Measurements from ENCODE around the gene MYZAP.

Gene MYZAP

DNA sequence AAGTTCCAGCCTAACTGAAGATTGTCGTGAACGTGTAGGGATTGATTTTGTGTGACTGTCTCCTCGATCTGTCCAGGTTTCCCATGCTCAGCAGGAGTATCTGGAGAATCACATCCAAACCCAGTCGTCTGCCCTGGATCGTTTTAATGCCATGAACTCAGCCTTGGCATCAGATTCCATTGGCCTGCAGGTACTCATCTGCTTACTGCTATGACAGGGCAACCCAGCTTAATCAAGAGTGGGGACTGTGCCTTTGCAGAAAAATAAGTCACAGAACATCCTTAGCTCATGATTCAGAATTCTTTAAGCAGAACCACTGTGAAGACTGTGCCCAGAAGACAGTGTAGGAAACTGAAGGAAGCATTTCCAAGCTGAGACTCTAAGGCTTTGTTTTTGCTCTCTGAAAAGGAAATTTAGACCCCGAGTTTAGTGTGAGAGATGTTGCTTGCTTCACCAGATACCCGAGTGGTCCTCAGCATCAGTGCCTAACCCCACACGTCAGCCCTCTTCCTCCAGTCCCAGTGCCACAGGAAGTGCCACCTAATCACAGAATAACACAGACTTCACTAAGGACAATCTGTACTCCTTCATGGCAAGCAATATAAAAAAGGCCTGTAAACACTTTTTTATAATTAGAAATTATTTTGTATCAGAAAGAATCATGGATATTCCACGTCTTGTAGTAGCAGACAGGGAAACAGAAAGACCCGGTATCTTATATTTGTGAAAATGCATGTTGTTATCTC, 34.2 kb downstream of the MYZAP start:
- no peak for DNase-seq (ENCODE audit: low spot score)

DNA sequence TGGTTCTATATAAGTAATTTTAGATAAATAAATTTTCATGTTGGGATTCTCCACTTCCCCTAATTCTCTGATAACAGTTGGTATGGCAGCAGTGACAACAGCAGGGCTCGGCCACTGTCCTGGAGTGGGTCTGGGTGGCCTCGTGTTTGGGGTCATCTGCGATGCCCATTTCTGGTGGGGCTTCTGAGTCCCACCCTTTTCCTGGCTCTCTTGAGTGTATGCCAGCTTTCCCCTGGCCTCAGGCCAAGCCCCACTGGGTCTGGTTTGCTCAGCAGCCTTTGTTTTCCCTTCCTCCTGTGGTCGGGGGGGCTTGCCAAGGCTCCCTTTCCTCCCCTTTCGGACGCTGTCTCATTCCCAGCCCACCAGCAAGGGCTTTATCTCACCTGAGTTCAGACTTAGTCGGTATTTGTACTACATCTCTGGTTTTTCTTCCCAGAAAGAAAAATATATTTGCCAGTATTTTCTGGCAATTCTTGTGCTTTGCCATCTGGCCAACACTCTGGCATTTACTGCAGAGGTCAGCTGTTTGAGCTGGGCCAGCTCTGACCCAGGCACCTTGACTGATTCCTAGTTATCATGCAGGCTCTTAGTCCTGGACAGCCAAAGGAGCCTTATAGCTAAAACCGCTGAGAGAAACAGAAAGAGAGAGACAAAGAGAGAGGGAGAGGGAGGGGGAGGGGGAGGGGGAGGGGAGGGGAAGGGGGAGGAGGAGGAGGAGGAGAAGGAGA, 35.2 kb downstream of the MYZAP start:
- no peak for DNase-seq (ENCODE audit: low spot score)

DNA sequence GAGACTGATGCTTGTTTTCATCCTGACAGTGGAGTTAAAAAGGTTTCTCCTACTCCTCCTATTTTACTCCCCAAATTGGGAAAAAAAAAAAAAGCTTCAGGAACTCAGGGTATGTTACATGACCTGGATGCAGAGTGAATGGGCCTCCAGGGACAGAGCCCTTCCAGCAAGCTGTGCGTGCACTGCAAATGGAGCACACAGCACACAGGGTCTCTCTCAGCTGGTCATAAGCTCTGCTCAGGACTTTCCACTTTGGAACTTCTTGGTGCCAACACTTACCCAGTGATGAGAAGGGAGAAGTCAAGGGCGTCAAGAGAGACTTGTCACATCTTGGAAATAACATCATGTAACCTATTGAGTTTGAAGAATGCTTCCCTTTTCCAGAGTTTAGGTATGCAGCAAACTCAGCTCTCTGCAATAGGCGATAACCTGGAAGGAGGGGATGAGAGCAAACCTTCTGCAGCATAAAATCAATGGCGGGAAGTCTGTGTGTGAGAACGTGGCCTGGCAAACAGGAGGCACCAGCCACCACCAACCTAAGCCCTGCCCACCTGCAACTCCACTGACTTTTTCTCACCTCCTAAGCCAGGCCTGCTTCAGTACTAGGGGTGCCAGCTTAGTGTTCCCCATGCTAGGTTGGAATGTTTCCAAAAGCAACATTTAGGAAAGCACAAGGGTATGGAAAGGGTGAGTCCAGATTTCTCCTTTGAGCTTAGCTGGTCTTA, 39.8 kb downstream of the MYZAP start:
- no peak for DNase-seq (ENCODE audit: low spot score)

DNA sequence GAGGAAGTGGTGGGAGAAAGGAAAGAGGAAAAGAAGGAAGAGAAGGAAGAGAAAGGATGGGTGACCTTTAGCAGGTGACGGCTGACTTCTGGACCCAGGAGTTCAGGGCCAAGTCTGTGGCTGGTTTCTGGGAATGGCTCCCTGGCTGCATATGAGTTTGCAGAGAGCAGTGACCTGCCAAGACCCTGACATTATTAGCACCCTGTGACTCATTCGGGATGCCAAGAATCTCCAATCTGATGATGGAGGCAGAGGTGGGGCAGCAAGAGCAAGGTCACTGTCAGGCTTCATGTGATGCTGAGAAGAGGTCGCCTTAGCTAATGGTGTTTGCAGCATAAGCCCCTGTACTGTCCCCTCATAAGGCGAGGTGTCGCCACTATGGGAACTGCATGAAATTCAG, 42.6 kb downstream of the MYZAP start:
- DNase-seq (ENCODE audit: low spot score): no peak

DNA sequence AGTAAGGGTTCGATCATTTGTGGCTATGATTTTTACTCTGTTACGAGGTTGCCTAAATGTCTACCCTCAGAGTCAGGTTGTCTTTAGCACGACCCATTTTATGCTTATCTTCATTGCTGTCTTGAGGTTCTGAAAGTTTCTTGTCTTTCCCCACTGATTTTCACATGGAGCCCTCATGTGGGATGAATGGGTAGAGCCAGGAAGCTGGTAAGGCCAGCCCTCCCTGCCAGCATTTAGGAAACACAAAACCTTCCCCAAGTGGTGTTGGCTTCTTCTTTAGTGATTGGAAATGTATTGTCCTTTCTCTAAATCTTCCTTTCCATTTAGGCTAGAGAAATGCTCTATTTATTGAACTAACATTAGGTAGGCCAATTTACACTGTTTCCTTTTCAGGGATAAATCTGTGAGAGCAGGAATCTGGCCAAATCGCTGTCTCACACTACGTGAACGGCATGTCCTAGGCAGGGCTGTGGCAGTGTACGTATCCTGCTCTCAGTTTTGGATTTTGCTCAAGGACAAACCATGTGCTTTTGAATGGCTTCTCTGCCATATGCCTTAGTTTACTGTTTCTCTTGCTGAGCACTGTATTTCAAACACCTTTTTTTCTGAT, 43.7 kb downstream of the MYZAP start:
- no peak for DNase-seq (ENCODE audit: low spot score)

DNA sequence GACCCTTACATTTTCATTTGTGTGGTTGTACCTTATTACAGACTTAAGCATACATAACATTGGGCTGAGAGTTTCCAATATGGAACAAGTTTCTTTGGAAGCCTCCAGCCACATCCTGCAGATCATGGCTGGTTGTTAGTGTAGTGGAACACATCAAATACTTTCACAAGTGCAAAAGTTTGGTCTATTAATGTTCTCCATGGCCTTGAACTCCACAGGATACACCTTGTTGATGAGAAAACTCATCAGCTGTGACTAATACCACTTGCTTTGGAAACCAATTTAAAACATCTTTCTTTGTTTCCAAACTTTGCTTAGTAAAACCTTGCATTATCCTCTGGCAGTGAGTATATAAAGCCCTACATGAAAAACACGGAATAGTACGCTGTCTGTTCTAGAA, 46.1 kb downstream of the MYZAP start:
- DNase-seq (ENCODE audit: low spot score): no peak

DNA sequence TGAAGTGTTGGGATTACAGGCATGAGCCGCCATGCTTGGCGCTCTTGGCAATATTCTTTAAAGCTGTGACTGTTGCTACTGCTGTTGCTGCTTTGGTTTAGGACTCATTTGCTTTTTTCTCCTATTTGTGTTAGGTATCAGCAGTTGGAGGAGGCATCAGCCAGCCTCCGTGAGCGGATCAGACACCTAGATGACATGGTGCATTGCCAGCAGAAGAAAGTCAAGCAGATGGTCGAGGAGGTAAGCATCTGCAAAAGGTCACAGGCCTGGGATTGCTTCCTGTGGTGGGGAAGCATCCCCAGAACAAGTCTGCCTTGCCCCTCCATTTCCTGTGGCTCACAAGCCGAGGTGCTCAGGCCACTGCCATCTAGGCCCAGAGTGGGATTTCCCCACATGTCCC, 47.6 kb downstream of the MYZAP start:
- no peak for DNase-seq (ENCODE audit: low spot score)

DNA sequence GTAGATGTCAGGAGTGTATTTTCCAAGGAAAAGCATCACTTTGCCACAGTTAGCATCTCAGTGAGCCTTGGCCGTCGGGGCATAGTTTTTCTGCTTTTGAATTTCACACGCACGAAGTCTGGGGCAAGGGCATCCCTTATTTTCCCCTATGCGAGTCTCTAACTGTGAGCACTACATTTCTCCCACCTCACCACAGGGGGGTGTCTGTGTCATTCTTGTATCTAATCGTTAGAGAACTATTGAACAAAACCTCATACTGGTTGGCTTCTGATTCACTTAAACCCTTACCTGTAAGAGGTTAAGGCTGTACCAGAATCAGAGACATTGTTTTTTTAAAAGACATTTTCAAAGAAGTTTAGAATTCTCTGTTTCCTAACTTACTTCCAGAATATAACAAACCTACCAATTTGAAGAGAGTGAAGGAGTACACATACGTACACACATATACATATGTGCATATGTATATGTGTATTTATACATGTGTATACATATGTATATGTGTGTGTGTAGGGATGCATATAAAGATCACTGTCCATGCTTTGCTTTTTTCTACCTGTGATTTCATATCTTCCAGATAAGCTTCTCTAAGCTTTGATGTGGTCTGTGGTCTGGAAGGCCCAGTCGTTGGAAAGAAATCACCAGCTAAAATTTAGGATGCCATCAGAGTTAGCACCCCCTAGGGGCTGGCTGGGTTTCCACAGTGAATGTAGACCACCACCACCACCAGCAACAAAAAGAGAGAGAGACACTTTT, 49.4 kb downstream of the MYZAP start:
- DNase-seq (ENCODE audit: low spot score): peak; percentile 59

DNA sequence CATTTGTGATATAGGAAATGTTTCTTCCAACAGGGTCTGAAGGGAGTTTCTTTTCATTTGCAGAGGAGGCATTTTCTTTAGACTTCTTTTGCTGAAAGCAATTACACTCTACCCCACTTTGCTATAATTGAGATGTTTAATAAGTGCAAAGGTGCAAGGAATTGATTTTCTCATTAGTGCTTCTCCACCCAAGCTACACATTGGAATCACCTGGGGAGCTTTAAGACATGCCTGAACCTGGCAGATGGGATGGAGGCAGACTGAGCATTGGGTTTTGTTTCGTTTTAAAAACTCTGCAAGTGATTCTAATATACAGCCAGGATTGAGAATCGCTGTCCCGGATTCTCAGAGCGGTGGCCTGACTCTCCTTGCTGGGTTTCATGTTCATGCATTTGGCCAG, 52.1 kb downstream of the MYZAP start:
- DNase-seq (ENCODE audit: low spot score): no peak

DNA sequence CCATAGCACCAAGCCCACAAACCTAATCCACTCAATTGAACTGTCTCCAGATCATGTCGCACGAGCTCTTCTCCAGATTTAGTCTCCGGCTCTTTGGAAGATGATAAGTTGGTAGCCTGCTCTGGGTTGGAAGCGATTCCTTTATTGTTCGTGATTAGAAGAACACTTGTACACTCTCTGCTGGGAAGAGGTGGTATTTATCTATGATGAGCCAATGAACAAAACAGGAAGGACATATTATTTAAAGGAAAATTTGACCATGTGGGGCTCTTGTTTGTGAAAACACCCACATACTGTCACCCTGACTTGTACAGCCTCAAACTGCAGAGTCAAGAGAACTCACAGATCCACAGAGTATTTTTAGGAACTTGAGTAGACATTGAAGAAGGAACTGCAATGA, 54.4 kb downstream of the MYZAP start:
- DNase-seq (ENCODE audit: low spot score): no peak

DNA sequence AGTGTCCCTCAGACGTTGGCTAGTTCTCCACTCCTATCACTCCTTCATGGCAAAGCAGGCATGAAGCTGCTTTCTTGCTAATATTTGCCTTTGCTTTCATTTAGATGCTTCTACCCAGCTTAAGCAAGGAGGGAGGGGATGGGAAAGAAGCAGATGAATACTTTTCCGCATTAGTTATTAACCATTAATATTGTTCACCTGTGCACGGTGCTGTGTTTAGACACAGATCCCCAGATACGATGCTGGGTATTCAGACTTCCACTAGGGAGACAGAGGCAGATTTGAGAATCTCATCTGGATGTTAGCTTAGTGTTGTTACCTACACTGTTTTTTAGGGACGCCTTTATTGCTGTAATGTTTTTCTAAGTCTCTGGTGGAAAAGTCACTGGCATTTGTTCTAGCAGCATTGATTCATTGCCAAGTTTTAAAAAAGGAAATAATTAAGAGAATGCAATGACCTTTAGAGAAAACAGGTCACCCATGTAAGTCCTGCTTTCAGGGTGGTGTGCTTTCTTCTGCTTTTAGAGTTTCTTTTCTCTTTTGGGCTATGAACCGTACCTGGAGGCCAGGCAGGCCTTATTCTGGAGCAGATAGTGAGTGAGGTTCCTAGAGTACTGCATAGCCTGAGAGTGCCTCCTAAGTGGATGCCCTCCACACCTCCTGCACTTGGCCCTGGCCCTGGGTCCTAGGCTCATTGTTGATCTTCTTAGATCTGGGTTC, 55.5 kb downstream of the MYZAP start:
- no peak for DNase-seq (ENCODE audit: low spot score)

DNA sequence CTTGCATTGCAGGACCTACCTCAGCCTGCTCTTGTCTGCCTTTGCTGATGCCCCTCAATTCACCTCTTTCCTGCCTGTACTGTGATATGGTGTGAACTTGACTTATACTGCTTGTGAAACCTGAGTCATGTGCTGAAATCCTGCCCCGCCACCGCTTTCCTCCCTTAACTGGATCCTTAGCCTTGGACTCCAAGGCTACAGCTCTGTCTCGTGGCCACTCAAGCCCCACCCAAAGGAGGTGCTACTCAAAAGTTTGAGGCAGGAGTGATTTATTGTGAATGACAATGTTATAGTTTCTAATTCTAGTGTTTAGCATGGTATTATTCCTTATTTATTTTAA, 56.1 kb downstream of the MYZAP start:
- DNase-seq (ENCODE audit: low spot score): no peak

DNA sequence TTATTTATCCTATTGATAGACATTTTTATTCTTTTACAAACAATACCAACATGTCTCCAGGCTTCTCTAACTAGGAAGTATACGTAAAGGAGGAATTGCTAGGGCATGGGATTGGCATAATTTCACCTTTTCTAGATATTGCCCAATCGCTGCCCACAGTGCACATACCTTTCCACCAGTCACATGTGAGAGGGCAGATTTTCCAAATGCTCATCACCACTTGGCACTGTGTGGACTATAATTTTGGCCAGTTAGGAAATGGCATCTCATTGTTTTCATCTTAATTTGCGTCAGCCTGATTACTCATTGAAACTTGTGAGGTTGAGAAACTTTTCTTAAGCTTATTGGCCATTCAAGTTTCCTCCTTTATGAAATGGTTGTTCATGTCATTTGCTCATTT, 57.4 kb downstream of the MYZAP start:
- DNase-seq (ENCODE audit: low spot score): no peak

DNA sequence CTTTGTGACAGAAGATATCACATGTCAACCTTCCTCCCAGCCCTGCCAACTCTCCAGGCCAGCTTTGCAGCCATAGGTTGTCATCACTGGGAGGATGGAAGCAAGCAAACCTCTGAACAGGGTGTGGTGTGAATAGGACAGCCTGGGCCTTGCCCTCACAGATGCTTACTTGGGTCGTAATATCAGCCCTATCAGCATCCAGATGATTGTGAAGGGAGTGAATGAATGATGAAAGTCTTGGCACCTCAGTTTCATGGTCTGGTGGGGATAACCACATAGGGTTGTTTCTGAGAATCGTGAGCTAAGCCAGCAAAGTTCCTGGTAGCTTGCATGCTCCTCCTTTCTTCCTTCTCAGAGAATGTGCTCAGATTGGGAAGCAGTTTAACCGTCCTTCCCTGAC, 59.7 kb downstream of the MYZAP start:
- no peak for DNase-seq (ENCODE audit: low spot score)

DNA sequence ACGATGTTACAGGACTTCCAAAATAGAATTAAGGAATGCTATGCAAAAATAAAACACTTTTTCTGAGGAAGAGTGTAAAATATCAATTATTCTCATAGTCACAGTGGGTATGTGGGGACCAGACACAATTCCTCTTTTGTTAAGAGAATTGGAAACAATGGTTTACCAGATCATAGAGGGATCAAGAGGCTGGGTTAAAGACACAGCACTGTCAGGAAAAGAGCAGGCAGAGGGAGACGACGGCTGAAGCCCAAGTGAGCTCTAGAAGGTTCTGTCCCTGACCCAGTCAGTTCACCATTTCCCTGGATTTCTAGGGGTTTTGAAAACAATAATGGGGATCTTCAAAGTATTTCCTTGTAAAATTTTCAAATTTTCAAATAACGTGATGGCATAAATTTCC, 60.8 kb downstream of the MYZAP start:
- no peak for DNase-seq (ENCODE audit: low spot score)

DNA sequence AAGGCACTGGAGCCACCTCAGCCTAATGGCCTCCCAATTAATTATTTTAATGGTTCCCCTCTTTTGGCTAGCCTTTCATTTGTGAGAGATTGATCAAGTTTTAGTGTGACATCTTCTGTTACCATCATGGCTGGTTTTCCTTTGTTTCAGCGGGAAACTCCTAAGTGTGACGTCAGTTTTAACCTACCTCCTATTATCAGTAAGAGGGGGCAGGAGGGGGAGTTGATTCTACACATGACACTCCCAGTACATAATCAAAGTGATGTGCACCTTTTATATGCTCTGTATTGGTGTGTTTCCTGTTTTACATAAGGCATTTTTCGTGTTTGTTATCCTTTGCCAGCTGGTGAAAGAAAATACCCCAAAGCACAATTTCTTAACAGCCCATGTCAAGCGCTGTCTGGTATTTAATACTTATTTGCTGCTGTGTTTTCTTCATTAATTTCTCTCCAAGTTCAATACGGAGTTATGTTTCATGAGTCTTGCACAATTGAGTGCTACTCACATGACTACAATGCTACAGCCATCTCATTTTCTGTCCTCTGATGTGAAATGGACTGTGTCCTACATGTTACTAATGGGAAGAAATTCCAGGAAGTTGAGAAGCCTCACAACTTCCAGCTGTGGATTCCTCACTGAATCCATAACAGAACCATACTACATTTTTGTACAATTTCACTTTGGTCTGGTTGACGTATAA, 62.6 kb downstream of the MYZAP start:
- no peak for DNase-seq (ENCODE audit: low spot score)

DNA sequence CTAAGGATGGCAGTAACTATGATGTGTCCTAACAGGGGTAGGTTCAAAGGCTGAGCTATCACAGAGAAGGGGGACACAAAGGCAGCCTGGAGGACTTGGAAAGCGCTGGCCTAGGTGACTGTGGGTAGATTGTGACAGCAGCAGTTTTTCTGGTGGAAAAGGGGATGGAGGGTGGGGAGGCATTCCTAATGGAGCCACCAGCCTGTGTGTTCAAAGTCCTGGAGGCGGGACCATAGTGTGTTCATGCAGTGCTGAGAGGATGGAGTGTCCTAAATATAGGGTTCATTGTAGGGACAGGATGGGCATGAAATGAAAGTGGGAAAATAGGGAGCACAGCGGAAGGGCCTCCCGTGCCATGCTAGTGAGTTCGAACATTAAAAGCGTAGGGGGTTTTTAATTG, 63.3 kb downstream of the MYZAP start:
- DNase-seq (ENCODE audit: low spot score): no peak

DNA sequence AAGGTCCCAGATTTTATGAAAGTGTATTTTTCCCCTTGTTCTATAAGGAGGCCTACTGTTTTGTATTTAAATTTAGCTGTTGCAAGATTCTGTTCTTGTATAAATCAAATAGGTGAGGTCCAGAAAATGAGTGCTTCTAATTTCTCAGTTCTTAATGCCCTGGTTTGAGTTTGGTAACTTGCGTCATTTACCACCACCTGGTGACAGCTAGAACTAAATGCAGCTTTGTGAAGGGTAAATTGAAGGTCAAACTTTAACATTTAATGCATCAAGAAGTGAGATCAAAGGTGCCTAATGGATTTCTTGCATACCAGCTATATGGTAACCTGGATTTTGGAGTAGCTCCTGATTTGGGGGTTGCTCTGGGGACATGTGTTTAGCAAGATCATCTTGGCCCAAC, 64.1 kb downstream of the MYZAP start:
- DNase-seq (ENCODE audit: low spot score): no peak

DNA sequence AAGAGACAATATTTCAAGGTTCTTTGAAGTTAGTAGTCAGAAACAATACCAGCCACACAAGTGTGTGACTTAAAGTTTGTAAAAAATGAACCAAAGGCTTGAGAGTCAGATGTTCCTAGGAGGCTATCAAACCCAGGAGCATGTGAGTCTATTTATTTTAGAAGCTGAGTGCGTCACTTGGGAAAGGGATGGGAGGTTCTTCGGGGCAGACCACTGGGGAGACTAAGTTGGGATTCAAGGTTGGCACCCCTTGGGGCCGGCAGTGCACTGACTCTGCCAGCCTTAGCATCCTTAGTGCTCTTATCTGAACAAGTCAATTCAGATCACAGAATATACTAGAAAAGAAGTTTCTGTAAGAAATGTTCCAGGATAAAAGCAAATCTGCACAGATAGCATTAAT, 64.7 kb downstream of the MYZAP start:
- no peak for DNase-seq (ENCODE audit: low spot score)

DNA sequence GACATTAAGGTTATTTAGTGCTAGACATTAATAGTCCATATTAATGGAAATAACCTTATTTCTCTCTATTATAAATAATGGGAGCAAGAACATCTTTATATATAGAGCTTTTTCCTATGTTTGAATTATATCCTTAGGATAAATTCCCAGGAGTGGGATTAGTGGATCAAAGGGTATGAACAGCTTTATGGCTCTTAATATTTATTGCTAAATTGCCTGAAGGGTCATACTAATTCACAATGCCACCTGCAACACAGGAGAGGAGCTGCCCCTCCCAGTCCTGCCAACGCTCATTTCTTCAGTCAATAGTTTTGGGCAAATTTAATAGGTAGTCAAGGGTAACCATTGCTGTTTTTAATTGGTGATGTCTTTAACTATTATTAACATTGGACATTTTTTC, 65.9 kb downstream of the MYZAP start:
- no peak for DNase-seq (ENCODE audit: low spot score)

Data from HuH-7 (cell line).